Inflammatory macrophage (primary cell): Measurements from ENCODE around the gene UGGT2.
"Not testable (repeated sequence)": the region's sequence is repeated elsewhere in the genome, so short reads cannot be mapped to it uniquely, and the experiment has no call there.

Experiments used
- DNase-seq, 2 donors: peaks; one replicate each; pipeline ENCODE4 v3.0.0-alpha.2; 2020 to 2022

The UGGT2 gene

DNA sequence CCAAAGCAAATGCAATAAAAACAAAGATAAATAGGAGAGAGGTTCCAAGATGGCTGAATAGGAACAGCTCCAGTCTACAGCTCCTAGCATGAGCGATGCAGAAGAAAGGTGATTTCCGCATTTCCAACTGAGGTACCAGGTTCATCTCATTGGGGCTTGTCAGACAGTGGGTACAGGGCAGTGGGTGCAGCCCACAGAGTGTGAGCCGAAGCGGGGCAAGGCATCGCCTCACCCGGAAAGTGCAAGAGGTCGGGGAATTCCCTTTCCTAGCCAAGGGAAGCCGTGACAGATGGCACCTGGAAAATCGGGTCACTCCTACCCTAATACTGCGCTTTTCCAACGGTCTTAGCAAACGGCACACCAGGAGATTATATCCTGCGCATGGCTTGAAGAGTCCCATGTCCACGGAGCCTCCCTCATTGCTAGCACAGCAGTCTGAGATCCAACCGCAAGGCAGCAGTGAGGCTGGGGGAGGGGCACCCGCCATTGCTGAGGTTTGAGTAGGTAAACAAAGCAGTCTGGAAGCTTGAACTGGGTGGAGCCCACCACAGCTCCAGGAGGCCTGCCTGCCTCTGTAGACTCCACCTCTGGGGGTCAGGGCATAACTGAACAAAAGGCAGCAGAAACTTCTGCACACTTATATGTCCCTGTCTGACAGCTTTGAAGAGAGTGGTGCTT lies 6.6 kb downstream of the UGGT2 start:
- not testable (repeated sequence) for DNase-seq

- no peak for DNase-seq
Measured at GRCh38 chr13:96044238-96044637, 9.0 kb downstream of the UGGT2 start.

DNA sequence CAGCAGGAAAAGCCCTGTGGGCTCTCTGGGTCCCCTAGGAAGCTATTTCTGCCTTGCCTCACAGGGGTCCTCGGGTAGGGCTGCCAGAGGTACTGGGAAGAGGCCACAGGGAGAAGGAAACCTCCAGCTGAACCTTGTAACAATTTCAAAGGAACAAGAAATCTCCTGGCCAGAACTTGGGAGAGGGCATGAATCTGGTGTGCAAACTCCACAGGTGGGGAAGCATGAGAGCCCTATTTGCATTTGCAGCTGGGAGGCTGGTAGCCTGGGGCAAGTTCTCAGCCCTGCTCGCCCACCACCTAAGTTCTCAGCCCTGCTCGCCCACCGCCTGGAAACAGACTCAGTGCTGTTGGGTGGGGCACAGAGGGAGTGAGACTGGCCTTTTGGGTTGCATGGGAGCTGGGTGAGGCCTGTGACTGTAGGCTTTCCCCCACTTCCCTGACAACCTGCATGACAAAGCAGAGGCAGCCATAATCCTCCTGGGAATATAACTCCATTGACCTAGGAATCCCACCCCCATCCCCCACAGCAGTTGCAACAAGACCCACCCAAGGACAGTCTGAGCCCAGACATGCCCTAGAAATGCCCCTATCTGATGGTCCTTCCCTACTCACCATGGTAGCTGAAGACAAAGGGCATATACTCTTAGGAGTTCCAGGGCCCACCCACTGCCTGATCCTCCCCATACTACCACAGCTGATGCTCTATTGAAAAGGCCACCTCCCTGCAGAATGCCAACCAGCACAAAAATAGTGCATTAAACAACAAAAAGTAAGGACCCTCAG lies 11.7 kb downstream of the UGGT2 start:
- no peak for DNase-seq

DNA sequence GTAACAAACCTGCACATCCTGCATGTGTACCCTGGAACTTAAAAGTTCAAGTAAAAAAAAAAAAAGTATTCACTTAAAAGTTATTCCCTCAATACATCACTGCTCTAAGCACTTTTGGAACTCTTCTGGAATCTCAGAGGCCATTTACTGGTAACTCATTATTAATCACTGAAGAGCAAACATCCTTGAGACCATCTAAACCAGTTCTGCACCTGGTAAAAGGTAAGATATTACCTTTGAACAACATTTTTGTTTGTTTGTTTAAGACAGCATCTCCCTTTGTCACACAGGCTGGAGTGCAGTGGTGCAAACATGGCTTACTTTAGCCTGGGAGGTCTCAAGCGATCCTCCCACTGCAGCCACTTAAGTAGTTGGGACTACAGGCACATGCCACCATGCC lies 16.7 kb downstream of the UGGT2 start:
- no peak for DNase-seq

- no peak for DNase-seq
Measured at GRCh38 chr13:96034662-96035061, 18.5 kb downstream of the UGGT2 start.

DNA sequence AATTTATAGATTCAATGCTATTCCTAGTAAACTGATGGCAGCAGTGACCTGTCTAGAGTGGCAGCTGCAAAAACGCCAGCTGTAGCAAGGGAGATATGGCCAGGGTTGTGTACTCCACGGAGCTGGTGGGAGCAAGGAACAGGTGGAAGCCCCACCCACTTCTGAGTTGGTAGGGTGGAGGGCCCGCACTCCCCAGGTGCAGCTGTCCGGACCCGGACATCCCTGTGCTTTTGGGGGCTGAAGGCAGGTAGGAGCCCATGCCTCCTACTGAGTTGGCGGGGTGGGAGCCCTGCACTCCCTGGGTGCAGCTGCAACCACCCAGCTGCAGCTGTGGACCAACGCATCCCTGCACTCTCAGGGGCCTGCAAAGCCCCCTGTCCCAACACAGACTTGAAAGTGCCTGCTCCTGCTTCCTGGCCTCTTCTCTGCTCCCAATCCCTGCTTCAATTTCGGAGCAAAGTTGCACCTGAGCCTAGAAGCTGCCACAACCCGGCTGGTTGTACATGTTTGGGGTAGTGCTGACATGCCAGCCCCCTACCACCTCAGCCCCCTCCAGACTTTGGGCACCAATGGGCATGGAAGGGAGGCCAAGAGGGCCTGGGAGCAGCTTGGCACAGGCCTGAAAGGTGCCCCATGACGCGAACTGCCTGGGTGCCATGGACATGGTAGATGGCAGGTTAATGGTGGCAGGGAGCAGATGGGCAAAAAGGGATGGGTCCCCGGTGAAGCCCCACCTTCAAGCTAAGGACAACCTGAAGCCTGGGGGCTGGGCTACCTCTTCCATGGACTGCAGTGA lies 19.8 kb downstream of the UGGT2 start:
- no peak for DNase-seq

DNA sequence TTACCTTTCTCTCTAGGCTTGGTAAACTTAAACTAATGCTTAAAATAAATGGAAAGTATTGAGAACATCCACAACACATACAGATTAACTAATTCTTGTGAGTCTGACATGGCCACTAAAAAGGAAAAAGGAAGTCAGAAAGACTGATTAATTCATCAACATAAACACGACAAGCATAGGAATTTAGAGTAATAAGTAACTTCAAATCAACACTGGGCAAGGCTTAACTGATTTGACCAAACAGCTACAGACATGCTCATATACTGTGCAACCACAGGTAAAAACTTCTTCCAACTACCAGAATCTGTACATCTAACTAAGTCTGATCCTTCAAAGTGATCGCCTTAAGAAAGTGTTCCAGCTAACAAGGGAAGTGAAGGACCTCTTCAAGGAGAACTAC lies 20.5 kb downstream of the UGGT2 start:
- no peak for DNase-seq

DNA sequence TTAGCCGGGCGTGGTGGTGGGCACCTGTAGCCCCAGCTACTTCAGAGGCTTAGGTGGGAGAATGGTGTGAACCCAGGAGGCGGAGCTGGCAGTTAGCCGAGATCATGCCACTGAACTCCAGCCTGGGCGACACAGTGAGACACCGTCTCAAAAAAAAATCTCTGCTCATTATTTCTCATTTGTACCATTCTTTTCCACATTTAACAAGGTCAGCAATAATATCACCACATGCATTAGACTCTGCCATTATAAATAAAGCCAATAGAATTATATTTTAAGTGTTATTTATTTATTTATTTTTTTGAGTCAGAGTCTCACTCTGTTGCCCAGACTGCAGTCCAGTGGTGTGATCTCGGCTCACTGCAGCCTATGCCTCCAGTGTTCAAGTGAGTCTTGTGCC lies 24.2 kb downstream of the UGGT2 start:
- no peak for DNase-seq

DNA sequence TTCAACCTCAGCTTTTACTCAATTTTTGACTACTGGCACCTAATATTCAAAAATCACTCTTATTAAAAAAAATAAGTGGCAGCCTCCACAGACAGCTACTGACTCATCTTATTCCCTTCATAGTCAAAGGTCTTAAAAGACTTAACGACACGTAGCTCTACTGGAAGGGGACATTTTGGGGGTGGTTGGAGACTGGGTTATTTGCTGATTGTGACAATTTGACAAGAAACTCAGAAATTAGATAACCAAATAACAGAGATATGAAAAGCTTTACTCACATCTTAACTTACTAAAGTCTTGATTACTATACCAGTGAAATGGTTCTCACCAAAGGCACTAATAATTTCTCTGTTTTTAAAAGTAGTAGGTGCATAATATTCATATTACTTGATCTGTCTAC lies 25.7 kb downstream of the UGGT2 start:
- no peak for DNase-seq

DNA sequence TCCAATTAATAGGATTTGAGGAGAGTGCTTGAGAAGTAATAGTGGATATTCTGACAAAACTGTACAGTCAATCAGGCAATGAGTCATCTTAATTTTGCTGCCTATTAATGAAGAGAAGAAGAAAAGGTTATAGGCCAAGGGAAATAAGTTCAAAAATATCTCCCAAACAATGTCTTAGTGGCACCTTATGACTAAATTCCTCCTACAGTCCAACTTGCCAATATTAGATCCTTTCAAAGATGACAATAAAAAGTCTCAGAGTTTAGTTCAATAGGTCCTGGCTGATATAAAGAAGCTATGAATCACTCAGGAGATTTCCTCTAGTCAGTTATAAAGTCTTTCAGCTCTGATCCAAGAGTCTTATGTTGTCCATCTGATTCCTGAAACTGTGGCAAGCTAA lies 27.9 kb downstream of the UGGT2 start:
- no peak for DNase-seq

DNA sequence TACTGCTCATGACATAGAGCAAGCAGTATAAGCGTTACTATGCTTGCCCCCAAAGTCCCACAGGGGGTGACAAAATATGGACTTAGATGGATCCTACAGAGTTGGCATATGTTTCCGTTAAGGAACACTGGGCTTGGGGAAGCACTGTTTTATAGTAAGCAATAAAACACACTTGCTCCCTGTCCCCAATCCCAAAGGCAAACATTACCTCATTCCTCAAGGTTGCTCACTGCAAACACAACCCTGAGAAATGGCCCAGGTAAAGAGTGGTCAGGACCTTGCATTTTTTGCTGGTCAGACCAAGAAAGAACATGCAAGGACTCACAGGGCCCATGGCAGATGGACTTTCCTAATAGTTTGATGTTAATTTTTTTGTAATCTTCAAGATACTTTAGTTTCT lies 32.3 kb downstream of the UGGT2 start:
- no peak for DNase-seq

DNA sequence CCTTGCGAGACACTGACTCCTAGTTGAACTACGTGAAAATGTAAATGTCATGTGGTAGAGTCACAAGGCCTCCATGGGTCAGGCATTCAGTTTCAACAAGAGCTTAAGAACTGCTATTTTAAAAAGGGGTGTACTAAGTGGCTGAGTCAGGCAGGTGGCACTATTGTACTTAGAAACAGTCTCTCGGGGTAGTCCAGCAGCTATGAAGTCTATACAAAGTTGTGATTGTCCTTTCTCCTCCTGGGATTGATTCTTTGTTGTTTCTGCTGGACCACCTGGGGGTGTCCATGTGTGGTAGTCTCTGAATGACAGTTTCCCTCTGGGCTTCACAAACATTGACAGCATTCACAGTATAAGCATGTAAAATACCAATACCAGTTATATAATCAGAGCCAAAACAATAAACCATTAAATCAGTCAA lies 33.0 kb downstream of the UGGT2 start:
- peak; percentile 42 to 51 for DNase-seq

- DNase-seq, result no peak
Measured at GRCh38 chr13:96018135-96018534, 35.1 kb downstream of the UGGT2 start.

DNA sequence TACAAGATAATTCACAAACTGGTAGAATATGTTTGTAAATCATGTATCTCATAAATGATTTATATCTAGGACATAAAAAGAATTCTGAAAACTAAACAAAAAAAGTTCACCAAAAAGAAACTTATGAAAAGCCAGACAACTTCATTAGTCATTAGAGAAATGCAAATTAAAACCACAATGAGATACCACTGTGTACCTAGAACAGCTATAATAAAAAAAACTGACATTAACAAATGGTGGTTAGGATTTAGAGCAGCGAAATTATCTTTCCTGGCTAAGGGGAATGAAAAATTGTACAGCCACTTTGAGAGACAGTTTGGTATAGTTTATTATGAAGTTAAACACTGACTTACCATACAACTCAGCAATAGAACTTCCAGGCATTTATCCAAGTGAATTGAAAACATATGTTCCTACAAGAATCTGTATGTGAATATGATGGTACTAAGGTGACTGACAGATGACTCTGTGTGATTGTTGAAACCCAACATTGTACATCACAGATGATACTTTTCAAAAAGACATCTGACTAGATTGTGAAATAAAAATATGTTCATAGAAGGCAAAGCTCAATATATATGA lies 41.8 kb downstream of the UGGT2 start:
- no peak for DNase-seq

GRCh38 chr13:96003304-96003703 lies 49.9 kb downstream of the UGGT2 start:
- DNase-seq, result no peak

GRCh38 chr13:96002322-96003131 lies 50.7 kb downstream of the UGGT2 start:
- no peak for DNase-seq

- no peak for DNase-seq
Measured at GRCh38 chr13:96000069-96000468, 53.1 kb downstream of the UGGT2 start.

- no peak for DNase-seq
Measured at GRCh38 chr13:95987841-95988240, 65.4 kb downstream of the UGGT2 start.

GRCh38 chr13:95982144-95982543 lies 71.1 kb downstream of the UGGT2 start:
- DNase-seq, result no peak

DNA sequence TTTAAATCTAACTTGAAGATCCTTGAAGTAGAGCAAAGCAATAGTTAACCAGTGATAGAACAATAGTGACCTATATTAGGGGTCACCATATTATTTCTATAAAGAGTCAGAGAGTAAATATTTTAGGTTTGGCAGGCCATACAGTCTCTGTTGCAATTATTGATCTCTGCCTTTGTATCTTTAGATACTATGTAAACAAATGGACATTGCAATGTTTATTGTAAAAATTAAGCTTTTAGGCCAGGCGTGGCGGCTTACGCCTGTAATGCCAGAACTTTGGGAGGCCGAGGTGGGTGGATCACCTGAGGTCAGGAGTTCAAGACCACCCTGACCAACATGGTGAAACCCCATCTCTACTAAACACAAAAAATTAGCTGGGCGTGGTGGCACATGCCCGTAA lies 80.5 kb downstream of the UGGT2 start:
- DNase-seq, result not testable (repeated sequence)

DNA sequence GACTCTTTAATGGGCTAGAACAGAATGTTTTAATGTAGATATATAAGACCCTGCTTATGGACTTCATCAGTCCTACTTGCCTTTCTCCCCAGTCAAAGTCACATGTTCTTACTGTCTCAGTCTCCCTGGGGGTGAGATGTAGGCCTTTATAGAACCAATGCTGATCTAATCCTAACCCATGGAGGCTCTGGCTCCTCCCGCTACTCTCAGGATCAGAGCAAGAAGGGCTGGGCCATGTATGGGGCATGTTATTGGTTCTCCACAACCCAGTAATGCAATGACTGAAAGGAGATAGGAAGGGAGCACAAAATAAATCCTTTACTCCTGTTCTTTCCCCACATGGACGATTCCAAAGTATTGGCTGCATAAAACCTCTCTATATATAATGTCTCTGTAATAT lies 82.3 kb downstream of the UGGT2 start:
- no peak for DNase-seq

DNA sequence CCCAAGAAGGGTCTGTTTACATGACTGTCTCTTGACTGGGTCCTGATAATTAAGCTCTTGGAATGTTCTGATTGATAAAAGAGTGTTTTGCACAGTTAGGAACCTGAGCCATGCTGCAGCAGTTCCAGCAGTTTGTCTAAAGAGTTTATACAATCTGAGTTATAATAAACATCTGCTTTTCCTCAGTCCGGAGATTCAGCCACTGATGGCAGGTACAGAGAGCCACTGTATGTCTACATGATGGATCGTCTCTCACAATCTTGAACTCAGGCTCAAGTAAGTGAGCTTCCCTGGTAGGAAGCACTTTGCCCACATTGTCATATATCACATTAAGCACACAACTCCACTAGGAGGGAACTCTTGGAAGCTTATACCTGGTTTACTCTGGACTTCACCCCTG lies 84.3 kb downstream of the UGGT2 start:
- DNase-seq, result no peak
